TTC549 (cell line): ENCODE measurements around the gene ENAM.
"Not testable (repeated sequence)": the region's sequence is repeated elsewhere in the genome, so short reads cannot be mapped to it uniquely, and the experiment has no call there.

Experiments
- FAIRE-seq: peaks from 2 replicates; lab custom pipeline; 2012; peaks lifted over from hg19 to GRCh38; lab: Jason Lieb, UNC

ENAM gene

GRCh38 chr4:70680934-70681333 is 52.4 kb downstream of the ENAM start:
- no peak for FAIRE-seq

GRCh38 chr4:70681704-70682103 is 53.2 kb downstream of the ENAM start:
- FAIRE-seq = no peak

GRCh38 chr4:70682142-70682541 is 53.6 kb downstream of the ENAM start:
- not testable (repeated sequence) for FAIRE-seq

- no peak for FAIRE-seq
Observed at GRCh38 chr4:70687392-70687791, 58.8 kb downstream of the ENAM start.

- peak; percentile 90 for FAIRE-seq
Observed at GRCh38 chr4:70687821-70688794, 59.6 kb downstream of the ENAM start, which contains the start of gene UTP3. UTP3 (plus strand) TSS chr4:70688532; CDS start chr4:70688678, 146 bp downstream.

GRCh38 chr4:70688795-70689231 is 60.3 kb downstream of the ENAM start:
- FAIRE-seq = no peak

GRCh38 chr4:70691661-70692060 is 63.1 kb downstream of the ENAM start:
- no peak for FAIRE-seq

GRCh38 chr4:70694633-70695032 is 66.1 kb downstream of the ENAM start:
- not testable (repeated sequence) for FAIRE-seq
